ENCODE measurements around the gene NLRC5.

- TF ChIP-seq POLR2A (IDR thresholded peaks at IDR 0.05) (no peak), EP300 (IDR thresholded peaks at IDR 0.05) (no peak)
Observed at GRCh38 chr16:57022445-57022844, 33.1 kb downstream of the NLRC5 start.
